ENCODE results near the gene FSIP1.

The FSIP1 gene

DNA sequence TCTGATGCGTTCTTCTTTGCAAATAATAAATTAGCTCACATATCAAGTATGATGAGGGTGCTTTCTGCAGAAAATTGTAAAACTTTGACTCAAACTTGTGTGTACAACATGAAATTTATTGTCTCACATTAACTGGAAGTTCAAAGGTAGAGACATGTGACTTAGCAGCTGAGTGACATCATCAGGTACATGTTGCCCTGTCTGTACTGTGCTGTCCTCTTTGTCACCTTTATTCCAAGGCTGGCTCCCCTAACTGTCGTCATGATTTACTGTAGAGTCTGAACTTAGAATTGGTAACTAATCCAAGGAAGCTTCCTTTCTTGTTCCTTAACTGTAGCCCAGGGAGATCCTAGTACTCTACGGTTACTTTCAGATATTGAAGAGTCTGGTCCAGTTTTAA, 12.3 kb upstream of the FSIP1 start:
- TF ChIP-seq POLR2A (IDR thresholded peaks at IDR 0.05; ENCODE audit: low read depth, low read length) (no peak), SPI1 (IDR thresholded peaks at IDR 0.05; ENCODE audit: low read depth, low read length) (no peak), POLR2AphosphoS5 (IDR thresholded peaks at IDR 0.05; ENCODE audit: low read depth, low read length) (no peak), TAF1 (IDR thresholded peaks at IDR 0.05; ENCODE audit: low read depth, low read length) (no peak), POU2F2 (IDR thresholded peaks at IDR 0.05; ENCODE audit: low read depth, low read length) (no peak)
- no peak for DNase-seq (ENCODE audit: insufficient read length, low spot score)
- no peak for FAIRE-seq

DNA sequence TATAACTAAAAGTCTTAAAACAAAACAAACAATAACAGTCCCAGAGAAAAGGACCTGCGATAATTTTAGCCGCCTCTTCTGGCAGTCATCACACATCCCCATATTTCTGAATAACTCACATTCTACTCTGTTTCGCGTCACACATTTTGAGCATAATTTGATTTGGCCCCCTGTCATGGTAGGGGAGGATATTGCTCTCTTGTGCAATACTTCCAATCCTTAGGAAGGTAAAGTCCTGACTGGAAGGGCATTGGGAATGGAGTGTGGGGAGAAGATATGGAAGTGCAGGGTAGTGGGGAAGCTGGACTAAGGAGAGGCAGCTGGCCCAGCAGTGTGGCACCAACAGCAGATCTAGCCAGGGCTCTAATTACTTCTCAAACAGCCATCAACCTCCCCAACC, 11.3 kb upstream of the FSIP1 start:
- no peak for TF ChIP-seq POLR2A (IDR thresholded peaks at IDR 0.05; ENCODE audit: low read depth, low read length)
- no peak for TF ChIP-seq TAF1 (IDR thresholded peaks at IDR 0.05; ENCODE audit: low read depth, low read length)
- no peak for TF ChIP-seq POLR2AphosphoS5 (IDR thresholded peaks at IDR 0.05; ENCODE audit: low read depth, low read length)
- no peak for TF ChIP-seq PAX5 (IDR thresholded peaks at IDR 0.05; ENCODE audit: insufficient read depth, low read length, severe bottlenecking)
- TF ChIP-seq POU2F2 (IDR thresholded peaks at IDR 0.05; ENCODE audit: low read depth, low read length), result no peak
- TF ChIP-seq SPI1 (IDR thresholded peaks at IDR 0.05; ENCODE audit: low read depth, low read length), result no peak
- FAIRE-seq (no peak), DNase-seq (ENCODE audit: insufficient read length, low spot score) (no peak)

DNA sequence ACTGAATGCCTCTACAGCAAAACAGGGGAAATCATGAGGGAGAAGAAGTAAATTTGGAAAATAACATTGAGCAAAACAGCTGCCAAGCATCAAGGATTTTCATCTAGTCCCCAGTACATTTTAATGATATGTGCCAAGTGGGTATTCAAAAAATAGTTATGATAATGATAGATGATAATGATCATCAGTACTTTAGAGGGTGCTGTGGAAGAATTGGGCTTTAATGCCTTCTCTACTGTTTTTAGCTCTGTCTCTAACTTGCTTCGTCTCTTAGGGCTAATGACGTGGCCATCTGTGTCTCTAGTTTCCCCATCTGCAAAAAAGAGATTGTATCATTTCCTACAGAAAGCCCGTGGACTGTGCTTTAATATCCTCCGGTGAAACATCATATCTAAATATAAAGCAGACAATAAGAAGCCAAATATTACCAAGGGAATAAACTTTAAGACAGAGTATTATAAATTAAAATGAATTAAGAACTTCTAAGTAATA, 10.2 kb upstream of the FSIP1 start:
- no peak for FAIRE-seq
- no peak for DNase-seq (ENCODE audit: insufficient read length, low spot score)
- TF ChIP-seq TAF1 (IDR thresholded peaks at IDR 0.05; ENCODE audit: low read depth, low read length) (no peak), POU2F2 (IDR thresholded peaks at IDR 0.05; ENCODE audit: low read depth, low read length) (no peak), SPI1 (IDR thresholded peaks at IDR 0.05; ENCODE audit: low read depth, low read length) (no peak), POLR2A (IDR thresholded peaks at IDR 0.05; ENCODE audit: low read depth, low read length) (no peak), PAX5 (IDR thresholded peaks at IDR 0.05; ENCODE audit: insufficient read depth, low read length, severe bottlenecking) (no peak), POLR2AphosphoS5 (IDR thresholded peaks at IDR 0.05; ENCODE audit: low read depth, low read length) (no peak)

DNA sequence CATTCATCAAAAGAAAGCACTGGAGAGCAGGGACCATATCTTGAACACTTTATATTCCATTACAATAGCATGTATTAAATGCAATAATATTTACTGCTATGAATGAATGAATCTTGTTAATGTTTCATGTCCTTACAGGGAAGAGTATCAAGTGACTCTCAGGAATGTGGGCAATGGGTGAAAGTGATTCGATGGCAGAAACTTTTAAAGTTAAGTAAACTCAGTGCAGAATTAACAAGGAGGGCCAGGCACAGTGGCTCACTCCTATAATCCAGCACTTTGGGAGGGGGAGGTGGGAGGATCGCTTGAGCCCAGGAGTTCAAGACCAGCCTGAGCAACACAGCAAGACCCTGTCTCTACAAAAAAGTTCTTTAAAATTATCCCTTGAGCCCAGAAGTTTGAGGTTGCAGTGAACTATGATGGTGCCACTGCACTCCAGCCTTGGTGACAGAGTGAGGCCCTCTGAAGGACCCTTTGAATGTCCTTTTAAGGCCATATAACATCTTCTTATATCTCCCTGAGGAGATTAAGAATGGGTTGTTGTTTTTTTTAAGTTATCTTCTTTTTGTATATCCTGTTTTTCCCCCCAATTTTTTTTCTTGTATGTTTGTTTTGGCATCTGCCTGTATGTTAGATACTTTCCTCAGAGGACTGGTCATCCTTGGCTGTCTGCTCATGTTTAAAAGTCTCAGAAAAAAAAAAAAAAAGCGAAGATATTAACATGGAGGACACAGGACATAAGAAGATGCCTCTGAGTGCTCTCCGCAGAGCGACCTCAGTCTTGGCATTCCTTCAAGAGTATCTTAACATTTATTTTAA, 9.6 kb upstream of the FSIP1 start:
- no peak for FAIRE-seq
- DNase-seq (ENCODE audit: insufficient read length, low spot score), result no peak
- TF ChIP-seq TAF1 (IDR thresholded peaks at IDR 0.05; ENCODE audit: low read depth, low read length) (no peak), SPI1 (IDR thresholded peaks at IDR 0.05; ENCODE audit: low read depth, low read length) (no peak), POLR2A (IDR thresholded peaks at IDR 0.05; ENCODE audit: low read depth, low read length) (no peak), PAX5 (IDR thresholded peaks at IDR 0.05; ENCODE audit: insufficient read depth, low read length, severe bottlenecking) (no peak), POLR2AphosphoS5 (IDR thresholded peaks at IDR 0.05; ENCODE audit: low read depth, low read length) (no peak), POU2F2 (IDR thresholded peaks at IDR 0.05; ENCODE audit: low read depth, low read length) (no peak)

DNA sequence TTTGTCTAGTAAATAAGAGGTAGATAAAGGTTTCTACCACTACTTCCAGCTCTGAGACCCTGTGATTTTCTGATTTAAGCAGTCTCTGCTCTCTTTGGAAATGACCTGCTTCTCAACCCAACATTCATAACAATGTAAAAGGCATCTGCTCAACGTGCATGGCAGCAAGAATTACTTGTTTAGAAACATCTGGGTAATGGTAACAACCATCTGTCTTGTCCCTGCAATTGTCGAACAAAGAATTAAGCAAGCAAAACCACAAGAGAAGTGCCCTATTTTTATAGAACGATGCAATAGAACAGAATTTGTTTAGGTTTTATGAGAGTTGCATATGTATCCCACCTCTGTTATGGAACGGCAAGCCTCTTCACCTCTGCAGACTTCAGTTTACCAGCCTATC, 7.1 kb upstream of the FSIP1 start:
- no peak for TF ChIP-seq TAF1 (IDR thresholded peaks at IDR 0.05; ENCODE audit: low read depth, low read length)
- TF ChIP-seq POLR2AphosphoS5 (IDR thresholded peaks at IDR 0.05; ENCODE audit: low read depth, low read length), result no peak
- TF ChIP-seq PAX5 (IDR thresholded peaks at IDR 0.05; ENCODE audit: insufficient read depth, low read length, severe bottlenecking), result no peak
- no peak for TF ChIP-seq POLR2A (IDR thresholded peaks at IDR 0.05; ENCODE audit: low read depth, low read length)
- TF ChIP-seq SPI1 (IDR thresholded peaks at IDR 0.05; ENCODE audit: low read depth, low read length), result no peak
- no peak for TF ChIP-seq POU2F2 (IDR thresholded peaks at IDR 0.05; ENCODE audit: low read depth, low read length)
- DNase-seq (ENCODE audit: insufficient read length, low spot score) (no peak), FAIRE-seq (no peak)

DNA sequence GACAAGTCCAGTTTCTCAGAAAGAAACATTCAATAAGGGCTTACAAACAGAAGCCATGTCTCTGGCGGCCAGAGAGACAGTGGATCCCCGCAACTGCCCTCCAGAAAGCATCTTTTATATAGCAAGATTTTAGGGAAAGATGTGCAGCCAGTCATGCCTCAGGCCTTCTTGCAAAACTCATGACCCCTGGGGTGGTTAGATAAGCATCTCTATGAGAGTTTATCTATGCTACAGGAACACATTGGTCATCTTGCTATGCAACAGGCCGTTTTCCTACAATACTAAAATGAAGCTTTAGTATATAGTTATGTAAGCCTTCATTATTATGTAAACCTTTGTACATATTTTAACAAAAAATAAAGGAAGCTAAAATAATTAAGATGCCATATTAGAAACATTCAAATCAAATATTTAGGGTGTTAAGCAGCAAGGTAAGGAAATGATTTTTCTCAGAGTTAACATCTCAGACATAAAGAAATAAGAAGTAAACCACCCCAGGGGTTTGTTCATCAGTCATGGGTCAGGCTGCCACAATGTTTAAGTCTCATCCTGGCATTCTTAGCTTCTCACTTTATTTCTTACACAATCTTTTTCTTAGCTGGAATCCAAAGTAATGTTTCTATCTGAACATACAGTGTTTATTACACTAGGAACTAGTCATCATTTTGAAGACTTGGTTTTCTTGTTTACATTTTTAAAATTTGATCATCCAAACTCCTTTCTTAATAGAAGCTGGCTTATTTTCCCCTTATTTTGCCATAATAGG, 6.3 kb upstream of the FSIP1 start:
- no peak for DNase-seq (ENCODE audit: insufficient read length, low spot score)
- no peak for TF ChIP-seq POU2F2 (IDR thresholded peaks at IDR 0.05; ENCODE audit: low read depth, low read length)
- no peak for TF ChIP-seq PAX5 (IDR thresholded peaks at IDR 0.05; ENCODE audit: insufficient read depth, low read length, severe bottlenecking)
- no peak for TF ChIP-seq TAF1 (IDR thresholded peaks at IDR 0.05; ENCODE audit: low read depth, low read length)
- no peak for TF ChIP-seq SPI1 (IDR thresholded peaks at IDR 0.05; ENCODE audit: low read depth, low read length)
- no peak for FAIRE-seq

DNA sequence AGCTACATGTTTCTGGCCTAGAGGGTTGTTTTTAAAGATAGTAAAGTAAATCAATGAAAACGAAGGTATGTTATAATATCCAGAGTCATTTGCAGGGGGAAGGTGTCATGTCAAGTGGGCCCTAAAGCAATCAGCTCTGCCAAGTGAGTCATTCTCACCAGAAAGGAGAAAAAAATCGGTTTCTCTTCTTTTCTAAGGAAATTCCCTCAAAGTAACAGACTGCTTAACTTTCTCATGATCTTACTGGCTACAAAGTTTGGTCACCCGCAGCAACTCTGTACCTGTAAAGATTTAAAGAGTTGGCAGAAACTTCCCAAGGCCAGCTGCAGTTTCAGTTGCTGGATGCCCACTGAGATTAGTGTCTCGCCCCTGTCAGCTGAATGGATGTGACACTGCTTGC, 5.5 kb upstream of the FSIP1 start:
- FAIRE-seq, result no peak
- TF ChIP-seq POU2F2 (IDR thresholded peaks at IDR 0.05; ENCODE audit: low read depth, low read length), result no peak
- TF ChIP-seq POLR2A (IDR thresholded peaks at IDR 0.05; ENCODE audit: low read depth, low read length), result no peak
- no peak for TF ChIP-seq TAF1 (IDR thresholded peaks at IDR 0.05; ENCODE audit: low read depth, low read length)
- no peak for TF ChIP-seq POLR2AphosphoS5 (IDR thresholded peaks at IDR 0.05; ENCODE audit: low read depth, low read length)
- no peak for DNase-seq (ENCODE audit: insufficient read length, low spot score)

DNA sequence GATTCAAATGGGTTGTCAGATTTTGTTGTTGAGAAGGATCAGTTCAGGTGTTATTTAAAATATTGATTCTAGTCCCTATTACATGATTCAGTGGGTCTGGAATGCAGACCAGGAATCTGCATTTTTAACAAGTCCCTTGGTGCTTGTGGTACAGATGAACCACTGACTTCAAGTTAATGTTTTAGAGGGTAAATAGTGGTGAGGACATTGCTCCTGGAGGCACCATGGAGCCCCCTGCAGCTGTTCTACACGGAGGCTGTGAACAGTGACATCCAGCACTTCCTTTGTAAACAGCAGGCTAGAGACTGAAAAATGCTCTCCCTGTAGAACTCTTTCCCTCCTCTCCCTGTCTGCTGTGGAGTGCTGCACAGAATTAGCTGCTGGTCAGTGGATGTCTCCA, 4.8 kb upstream of the FSIP1 start:
- TF ChIP-seq SPI1 (IDR thresholded peaks at IDR 0.05; ENCODE audit: low read depth, low read length), result no peak
- TF ChIP-seq PAX5 (IDR thresholded peaks at IDR 0.05; ENCODE audit: insufficient read depth, low read length, severe bottlenecking), result no peak
- TF ChIP-seq POLR2A (IDR thresholded peaks at IDR 0.05; ENCODE audit: low read depth, low read length), result no peak
- TF ChIP-seq POLR2AphosphoS5 (IDR thresholded peaks at IDR 0.05; ENCODE audit: low read depth, low read length), result no peak
- no peak for TF ChIP-seq POU2F2 (IDR thresholded peaks at IDR 0.05; ENCODE audit: low read depth, low read length)
- no peak for TF ChIP-seq TAF1 (IDR thresholded peaks at IDR 0.05; ENCODE audit: low read depth, low read length)
- DNase-seq (ENCODE audit: insufficient read length, low spot score) (no peak), FAIRE-seq (no peak)

DNA sequence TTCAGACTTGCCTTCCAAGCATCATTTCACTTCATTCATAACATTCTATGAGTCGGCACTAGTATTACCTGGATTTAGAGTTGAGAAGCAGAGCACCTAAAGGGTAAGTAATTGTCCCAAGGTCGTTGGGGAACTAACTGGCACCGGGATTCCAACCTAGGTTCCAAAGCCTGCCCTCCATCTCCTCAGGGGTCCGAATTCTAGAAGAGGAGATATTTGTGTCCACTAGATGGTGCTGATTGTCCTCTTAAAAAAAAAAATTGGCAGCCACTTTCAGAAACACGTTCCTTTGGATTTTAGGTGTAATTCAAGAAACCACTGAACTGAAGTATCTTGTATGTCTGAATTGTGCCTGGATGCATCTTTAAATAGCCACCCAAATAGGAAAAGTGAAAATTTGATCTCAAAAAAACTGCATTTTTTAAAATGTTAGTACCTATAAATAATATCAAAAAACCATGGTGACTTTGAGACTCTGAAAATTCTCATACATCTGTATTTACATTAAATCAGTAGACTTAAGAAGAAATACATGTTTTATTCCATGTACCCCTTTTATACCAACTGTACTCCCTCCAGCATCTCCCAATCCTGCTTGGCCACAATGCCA, 3.9 kb upstream of the FSIP1 start:
- TF ChIP-seq SPI1 (IDR thresholded peaks at IDR 0.05; ENCODE audit: low read depth, low read length) (no peak), POU2F2 (IDR thresholded peaks at IDR 0.05; ENCODE audit: low read depth, low read length) (no peak), POLR2AphosphoS5 (IDR thresholded peaks at IDR 0.05; ENCODE audit: low read depth, low read length) (no peak), TAF1 (IDR thresholded peaks at IDR 0.05; ENCODE audit: low read depth, low read length) (no peak), PAX5 (IDR thresholded peaks at IDR 0.05; ENCODE audit: insufficient read depth, low read length, severe bottlenecking) (no peak), POLR2A (IDR thresholded peaks at IDR 0.05; ENCODE audit: low read depth, low read length) (no peak)
- FAIRE-seq (peak; percentile 28), DNase-seq (ENCODE audit: insufficient read length, low spot score) (no peak)
